ENCODE results near the gene CAMK4.

The CAMK4 gene

GRCh38 chr5:111392181-111392580 lies 168.0 kb downstream of the CAMK4 start:
- TF ChIP-seq, protein P1, sequence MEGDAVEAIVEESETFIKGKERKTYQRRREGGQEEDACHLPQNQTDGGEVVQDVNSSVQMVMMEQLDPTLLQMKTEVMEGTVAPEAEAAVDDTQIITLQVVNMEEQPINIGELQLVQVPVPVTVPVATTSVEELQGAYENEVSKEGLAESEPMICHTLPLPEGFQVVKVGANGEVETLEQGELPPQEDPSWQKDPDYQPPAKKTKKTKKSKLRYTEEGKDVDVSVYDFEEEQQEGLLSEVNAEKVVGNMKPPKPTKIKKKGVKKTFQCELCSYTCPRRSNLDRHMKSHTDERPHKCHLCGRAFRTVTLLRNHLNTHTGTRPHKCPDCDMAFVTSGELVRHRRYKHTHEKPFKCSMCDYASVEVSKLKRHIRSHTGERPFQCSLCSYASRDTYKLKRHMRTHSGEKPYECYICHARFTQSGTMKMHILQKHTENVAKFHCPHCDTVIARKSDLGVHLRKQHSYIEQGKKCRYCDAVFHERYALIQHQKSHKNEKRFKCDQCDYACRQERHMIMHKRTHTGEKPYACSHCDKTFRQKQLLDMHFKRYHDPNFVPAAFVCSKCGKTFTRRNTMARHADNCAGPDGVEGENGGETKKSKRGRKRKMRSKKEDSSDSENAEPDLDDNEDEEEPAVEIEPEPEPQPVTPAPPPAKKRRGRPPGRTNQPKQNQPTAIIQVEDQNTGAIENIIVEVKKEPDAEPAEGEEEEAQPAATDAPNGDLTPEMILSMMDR (IDR thresholded peaks at IDR 0.05; ENCODE audit: low read depth, low read length) = no peak
- no peak for DNase-seq (ENCODE audit: low read depth, low spot score)
- in situ Hi-C loops (cut with HindIII; ENCODE audit: low sequenced_read_pairs) = no loop called here
- no peak overlapping the region for H3K4me3 ChIP-seq (ENCODE audit: low read depth, low read length)

GRCh38 chr5:111394586-111394985 lies 170.4 kb downstream of the CAMK4 start:
- in situ Hi-C loops (cut with HindIII; ENCODE audit: low sequenced_read_pairs) = no loop called here
- H3K4me3 ChIP-seq (ENCODE audit: low read depth, low read length) = no peak overlapping the region
- peak; percentile 45 for DNase-seq (ENCODE audit: low read depth, low spot score)
- TF ChIP-seq, protein P1 (IDR thresholded peaks at IDR 0.05; ENCODE audit: low read depth, low read length) = no peak

GRCh38 chr5:111398013-111398412 lies 173.8 kb downstream of the CAMK4 start:
- no peak overlapping the region for H3K4me3 ChIP-seq (ENCODE audit: low read depth, low read length)
- in situ Hi-C loops (cut with HindIII; ENCODE audit: low sequenced_read_pairs) = no loop called here
- TF ChIP-seq, protein P1 (IDR thresholded peaks at IDR 0.05; ENCODE audit: low read depth, low read length) = no peak
- DNase-seq (ENCODE audit: low read depth, low spot score) = no peak

DNA sequence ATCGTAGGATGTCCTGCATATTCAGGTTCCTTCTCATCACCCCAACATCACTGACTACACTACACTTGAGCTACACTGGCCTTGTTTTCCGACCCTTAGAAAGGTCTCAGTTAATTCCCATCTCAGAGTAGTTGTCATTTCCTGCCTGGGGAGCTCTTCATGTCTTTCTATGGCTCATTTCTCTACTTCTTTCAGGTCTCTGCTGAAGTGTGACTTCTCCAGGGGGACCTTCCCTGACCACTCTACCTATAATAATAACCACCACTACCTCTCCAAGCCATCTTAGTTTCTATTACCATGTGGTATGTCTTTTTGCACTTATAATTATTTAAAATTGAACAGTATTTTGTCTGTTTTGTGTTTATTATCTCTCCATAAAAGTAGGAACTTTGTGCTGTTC lies 174.9 kb downstream of the CAMK4 start:
- in situ Hi-C loops (cut with HindIII; ENCODE audit: low sequenced_read_pairs) = no loop called here
- no peak overlapping the region for H3K4me3 ChIP-seq (ENCODE audit: low read depth, low read length)
- no peak for DNase-seq (ENCODE audit: low read depth, low spot score)
- TF ChIP-seq, protein P1 (IDR thresholded peaks at IDR 0.05; ENCODE audit: low read depth, low read length) = no peak

DNA sequence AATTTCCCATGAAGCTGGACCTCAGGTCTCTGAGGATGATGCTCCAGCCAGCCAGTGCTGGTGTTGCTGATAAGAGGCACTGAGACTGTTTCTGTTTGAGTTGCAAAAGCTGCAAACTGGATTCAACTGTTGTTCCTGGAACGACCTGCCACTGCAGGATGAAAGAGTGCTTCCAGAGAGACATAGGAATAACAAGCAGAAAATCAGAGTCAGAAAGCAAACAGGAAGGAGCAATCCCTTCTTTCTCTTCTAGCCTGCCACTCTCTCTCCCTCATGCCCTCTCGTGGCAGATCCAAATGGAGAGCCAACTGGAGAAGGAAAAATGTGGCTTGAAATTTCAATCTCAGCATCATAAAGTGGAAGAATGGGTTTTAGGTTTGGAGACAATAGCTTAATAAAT lies 177.7 kb downstream of the CAMK4 start:
- in situ Hi-C loops (cut with HindIII; ENCODE audit: low sequenced_read_pairs) = no loop called here
- TF ChIP-seq, protein P1 (IDR thresholded peaks at IDR 0.05; ENCODE audit: low read depth, low read length) = no peak

GRCh38 chr5:111404270-111404769 lies 180.1 kb downstream of the CAMK4 start:
- in situ Hi-C loops (cut with HindIII; ENCODE audit: low sequenced_read_pairs) = no loop called here
- TF ChIP-seq, protein P1 (IDR thresholded peaks at IDR 0.05; ENCODE audit: low read depth, low read length) = no peak
- no peak overlapping the region for H3K4me3 ChIP-seq (ENCODE audit: low read depth, low read length)
- DNase-seq (ENCODE audit: low read depth, low spot score) = no peak

More for the DNA sequence above, 177.7 kb downstream of the CAMK4 start:
- no peak overlapping the region for H3K4me3 ChIP-seq (ENCODE audit: low read depth, low read length)
- no peak for DNase-seq (ENCODE audit: low read depth, low spot score)

DNA sequence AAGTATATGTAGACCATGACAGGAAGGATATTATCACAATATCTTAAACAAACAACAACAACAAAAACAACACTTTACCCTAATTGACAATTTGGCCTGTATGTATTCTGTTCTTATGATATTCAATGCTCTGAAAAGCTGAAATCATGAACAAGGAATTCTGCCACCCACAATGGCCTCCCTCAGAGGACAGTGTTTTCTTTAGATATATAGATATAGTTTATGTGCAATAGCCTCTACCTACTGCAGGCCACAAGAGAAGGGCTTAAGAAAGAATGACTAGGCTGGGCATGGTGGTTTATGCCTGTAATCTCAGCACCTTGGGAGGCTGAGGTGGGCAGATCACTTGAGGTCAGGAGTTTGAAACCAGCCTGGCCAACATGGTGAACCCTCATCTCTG lies 183.4 kb downstream of the CAMK4 start:
- no peak for DNase-seq (ENCODE audit: low read depth, low spot score)
- TF ChIP-seq, protein P1 (IDR thresholded peaks at IDR 0.05; ENCODE audit: low read depth, low read length) = no peak
- in situ Hi-C loops (cut with HindIII; ENCODE audit: low sequenced_read_pairs) = no loop called here
- H3K4me3 ChIP-seq (ENCODE audit: low read depth, low read length) = no peak overlapping the region
